Breast epithelium (tissue), 3 donors: ENCODE data around the gene RSPH9.

ENCODE experiments used
- POLR2AphosphoS5 ChIP-seq, 3 donors: sonication (generic); formaldehyde crosslinking; IDR thresholded peaks; one replicate each; pipeline ENCODE4 v1.6.1; 2017; ENCODE audit warnings: antibody characterized with exemption in 3 of 3
- TF ChIP-seq, protein P1 (sequence below), 3 donors: fragments of 450-650 bp; IDR thresholded peaks; one replicate each; pipeline ENCODE4 v1.5.1; 2016 to 2017; ENCODE audit warnings: antibody characterized with exemption in 3 of 3, mild to moderate bottlenecking in 3 of 3, moderate library complexity in 3 of 3

DNA sequence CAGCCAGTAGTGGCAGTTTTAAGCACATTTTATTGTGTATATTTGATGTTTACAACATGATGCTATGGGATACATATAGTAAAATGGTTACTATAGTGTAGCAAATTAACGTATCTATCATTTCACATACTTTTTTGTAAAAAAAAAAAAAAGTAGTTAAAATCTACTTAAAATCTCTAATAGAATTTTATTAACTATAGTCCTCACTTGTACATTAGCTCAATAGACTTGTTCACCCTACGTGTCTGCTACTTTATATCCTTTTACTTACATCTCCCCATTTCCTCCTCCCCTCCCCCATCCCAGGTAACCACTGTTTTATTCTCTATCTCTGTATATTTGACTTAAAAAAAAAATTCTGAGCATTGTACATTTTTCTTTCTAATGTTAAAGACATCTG, 38.8 kb upstream of the RSPH9 start:
- TF ChIP-seq, protein P1, sequence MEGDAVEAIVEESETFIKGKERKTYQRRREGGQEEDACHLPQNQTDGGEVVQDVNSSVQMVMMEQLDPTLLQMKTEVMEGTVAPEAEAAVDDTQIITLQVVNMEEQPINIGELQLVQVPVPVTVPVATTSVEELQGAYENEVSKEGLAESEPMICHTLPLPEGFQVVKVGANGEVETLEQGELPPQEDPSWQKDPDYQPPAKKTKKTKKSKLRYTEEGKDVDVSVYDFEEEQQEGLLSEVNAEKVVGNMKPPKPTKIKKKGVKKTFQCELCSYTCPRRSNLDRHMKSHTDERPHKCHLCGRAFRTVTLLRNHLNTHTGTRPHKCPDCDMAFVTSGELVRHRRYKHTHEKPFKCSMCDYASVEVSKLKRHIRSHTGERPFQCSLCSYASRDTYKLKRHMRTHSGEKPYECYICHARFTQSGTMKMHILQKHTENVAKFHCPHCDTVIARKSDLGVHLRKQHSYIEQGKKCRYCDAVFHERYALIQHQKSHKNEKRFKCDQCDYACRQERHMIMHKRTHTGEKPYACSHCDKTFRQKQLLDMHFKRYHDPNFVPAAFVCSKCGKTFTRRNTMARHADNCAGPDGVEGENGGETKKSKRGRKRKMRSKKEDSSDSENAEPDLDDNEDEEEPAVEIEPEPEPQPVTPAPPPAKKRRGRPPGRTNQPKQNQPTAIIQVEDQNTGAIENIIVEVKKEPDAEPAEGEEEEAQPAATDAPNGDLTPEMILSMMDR (IDR thresholded peaks at IDR 0.05): no peak
- no peak for TF ChIP-seq POLR2AphosphoS5 (IDR thresholded peaks at IDR 0.05)
